H9 (cell line): ENCODE measurements around the gene TECTB. TPM values are rescaled to one million over a fixed set of nuclear protein-coding genes. Genes with fewer than 3 reads are reported as not detected.

ENCODE experiments used
- DNase-seq: peaks from one replicate; pipeline ENCODE4 v3.0.0-alpha.2; 2017
- H2AFZ ChIP-seq: one replicate; pipeline ENCODE4 v1.6.1; 2013; ENCODE audit warnings: mild to moderate bottlenecking, low read length, control low read depth, moderate library complexity
- H2AK5ac ChIP-seq: 2 replicates; pipeline ENCODE4 v1.6.1; 2013; ENCODE audit warnings: low read length, control low read depth, mixed read lengths; ENCODE audit not compliant: insufficient read length
- H2BK120ac ChIP-seq: one replicate; pipeline ENCODE4 v1.6.1; 2013; ENCODE audit warnings: low read depth, mild to moderate bottlenecking, low read length, control low read depth, inconsistent platforms; ENCODE audit not compliant: poor library complexity, severe bottlenecking
- H2BK12ac ChIP-seq: 2 replicates; pipeline ENCODE4 v1.6.1; 2013; ENCODE audit warnings: low read length, control low read depth, mixed read lengths, low read depth; ENCODE audit not compliant: insufficient read length
- H2BK15ac ChIP-seq: 2 replicates; pipeline ENCODE4 v1.6.1; 2013; ENCODE audit warnings: low read depth, low read length, control low read depth
- H2BK20ac ChIP-seq: one replicate; pipeline ENCODE4 v1.6.1; 2013; ENCODE audit warnings: low read depth, mild to moderate bottlenecking, low read length, control low read depth, inconsistent platforms; ENCODE audit not compliant: poor library complexity, severe bottlenecking
- H2BK5ac ChIP-seq: 2 replicates; pipeline ENCODE4 v1.6.1; 2013; ENCODE audit warnings: low read length, control low read depth, mixed read lengths; ENCODE audit not compliant: insufficient read length
- H3K14ac ChIP-seq: 2 replicates; pipeline ENCODE4 v1.6.1; 2013; ENCODE audit warnings: low read length, control low read depth; ENCODE audit not compliant: insufficient read depth
- H3K18ac ChIP-seq: 2 replicates; pipeline ENCODE4 v1.6.1; 2013; ENCODE audit warnings: low read depth, mild to moderate bottlenecking, mixed read lengths, low read length, control low read depth; ENCODE audit not compliant: insufficient read length
- H3K23ac ChIP-seq: 2 replicates; pipeline ENCODE4 v1.6.1; 2013; ENCODE audit warnings: low read length, control low read depth, mixed read lengths, low read depth; ENCODE audit not compliant: insufficient read length
- H3K23me2 ChIP-seq: 2 replicates; pipeline ENCODE4 v1.6.1; 2013; ENCODE audit warnings: low read depth, mild to moderate bottlenecking, mixed read lengths, low read length, control low read depth; ENCODE audit not compliant: insufficient read length, poor library complexity, severe bottlenecking
- H3K27ac ChIP-seq: 2 replicates; pipeline ENCODE4 v1.5.1; 2013; ENCODE audit warnings: low read length, control low read depth, mixed read lengths, low read depth; ENCODE audit not compliant: insufficient read length
- H3K27me3 ChIP-seq: 2 replicates; pipeline ENCODE4 v1.6.1; 2013; ENCODE audit warnings: low read length, control low read depth, inconsistent platforms; ENCODE audit not compliant: insufficient read depth
- H3K4ac ChIP-seq: 2 replicates; pipeline ENCODE4 v1.6.1; 2013; ENCODE audit warnings: low read depth, mild to moderate bottlenecking, control low read depth, inconsistent platforms, low read length, moderate library complexity
- H3K4me1 ChIP-seq: 2 replicates; pipeline ENCODE4 v1.6.1; 2013; ENCODE audit warnings: low read length, control low read depth, inconsistent platforms; ENCODE audit not compliant: insufficient read depth
- H3K4me2 ChIP-seq: 2 replicates; pipeline ENCODE4 v1.6.1; 2013; ENCODE audit warnings: low read length, control low read depth, mixed read lengths; ENCODE audit not compliant: insufficient read length, insufficient read depth
- H3K56ac ChIP-seq: 2 replicates; pipeline ENCODE4 v1.6.1; 2013; ENCODE audit warnings: low read depth, mild to moderate bottlenecking, mixed read lengths, low read length, control low read depth; ENCODE audit not compliant: insufficient read length
- H3K79me1 ChIP-seq: 2 replicates; pipeline ENCODE4 v1.6.1; 2013; ENCODE audit warnings: low read depth, mild to moderate bottlenecking, moderate library complexity, low read length, control low read depth, inconsistent platforms; ENCODE audit not compliant: insufficient read depth, poor library complexity, severe bottlenecking
- H3K79me2 ChIP-seq: 2 replicates; pipeline ENCODE4 v1.6.1; 2013; ENCODE audit warnings: low read length, control low read depth, inconsistent platforms; ENCODE audit not compliant: insufficient read depth
- H3K9ac ChIP-seq: 2 replicates; pipeline ENCODE4 v1.6.1; 2013; ENCODE audit warnings: low read length, control low read depth, mixed read lengths; ENCODE audit not compliant: insufficient read length; ENCODE audit errors: extremely low read depth
- H3K9me3 ChIP-seq: one replicate; pipeline ENCODE4 v1.6.1; 2013; ENCODE audit warnings: low read depth, low read length, inconsistent platforms; ENCODE audit not compliant: control insufficient read depth
- H3T11ph ChIP-seq: one replicate; pipeline ENCODE4 v1.6.1; 2013; ENCODE audit warnings: mild to moderate bottlenecking, low read length, control low read depth, inconsistent platforms
- H4K20me1 ChIP-seq: one replicate; pipeline ENCODE4 v1.6.1; 2013; ENCODE audit not compliant: control insufficient read depth, insufficient read length, insufficient read depth
- H4K5ac ChIP-seq: 2 replicates; pipeline ENCODE4 v1.6.1; 2013; ENCODE audit warnings: low read depth, mild to moderate bottlenecking, mixed read lengths, low read length, control low read depth; ENCODE audit not compliant: insufficient read length
- H4K8ac ChIP-seq: replicated peaks from 2 replicates; pipeline ENCODE4 v1.6.1; 2013; ENCODE audit warnings: low read length, control low read depth, mixed read lengths, low read depth; ENCODE audit not compliant: insufficient read length
- H4K91ac ChIP-seq: 2 replicates; pipeline ENCODE4 v1.6.1; 2013; ENCODE audit warnings: low read depth, mild to moderate bottlenecking, moderate library complexity, mixed read lengths, low read length, control low read depth; ENCODE audit not compliant: insufficient read length
- H3K27ac Mint-ChIP-seq, 3 experiments: 2 replicates in 2 of 3; 3 replicates in 1 of 3; pipeline ENCODE4 v1.8.0; 2020 to 2021; ENCODE audit warnings: mixed read lengths in 3 of 3, mild to moderate bottlenecking in 1 of 3, moderate library complexity in 1 of 3
- H3K27me3 Mint-ChIP-seq: 2 replicates; pipeline ENCODE4 v1.8.0; 2021; ENCODE audit warnings: low read depth, mild to moderate bottlenecking, moderate library complexity, mixed read lengths
- H3K36me3 Mint-ChIP-seq, 3 experiments: 2 replicates in 2 of 3; 3 replicates in 1 of 3; pipeline ENCODE4 v1.8.0; 2020 to 2021; ENCODE audit warnings: low read depth in 3 of 3, mixed read lengths in 3 of 3; ENCODE audit not compliant: insufficient read depth in 1 of 3
- H3K4me1 Mint-ChIP-seq, 2 experiments: 2 replicates each; pipeline ENCODE4 v1.8.0; 2020; ENCODE audit warnings: mixed read lengths in 2 of 2
- H3K4me3 Mint-ChIP-seq, 2 experiments: 2 replicates in 1 of 2; 3 replicates in 1 of 2; pipeline ENCODE4 v1.8.0; 2020 to 2021; ENCODE audit warnings: mild to moderate bottlenecking in 2 of 2, mixed read lengths in 2 of 2, moderate library complexity in 1 of 2
- H3K9me3 Mint-ChIP-seq, 2 experiments: 2 replicates in 1 of 2; 3 replicates in 1 of 2; pipeline ENCODE4 v1.8.0; 2020; ENCODE audit warnings: mild to moderate bottlenecking in 2 of 2, mixed read lengths in 2 of 2, moderate library complexity in 1 of 2
- CTCF ChIP-seq: fragments of 200-600 bp; sonication (generic); conservative IDR thresholded peaks from 3 replicates; pipeline ENCODE4 v1.8.0; 2021; ENCODE audit warnings: antibody characterized with exemption, mild to moderate bottlenecking
- WGBS: extraction: QIAGEN DNeasy Blood & Tissue Kit; methylation state at CpG from one replicate; pipeline ENCODE4 v1.1.7; 2013; ENCODE audit warnings: missing lambda C conversion rate, low lambda C conversion rate, mixed read lengths; ENCODE audit not compliant: insufficient read length; ENCODE audit errors: extremely low coverage; 5-methylcytosine and 5-hydroxymethylcytosine counted together
- total RNA-seq: library from RNA; stranded (reverse); gene quantifications from 2 replicates; pipeline ENCODE4 v1.2.1, GENCODE V29; 2021

Gene TECTB
- total RNA-seq, 1 experiment from 2014 or later: not detected

GRCh38 chr10:112340601-112341000, 57.4 kb downstream of the TECTB start:
- no peak overlapping the region for H3K4me3 Mint-ChIP-seq
- H3K9me3 ChIP-seq: no peaks in the 10 kb centered on the region

More at GRCh38 chr10:112340601-112341000, 57.4 kb downstream of the TECTB start:
- Histone ChIP-seq H4K5ac (no peak overlapping the region), H2BK120ac (no peak overlapping the region), H3T11ph (no peak overlapping the region), H3K18ac (no peak overlapping the region), H3K4ac (no peak overlapping the region), H3K4me2 (no peak overlapping the region), H3K4me1 (no peaks in the 10 kb centered on the region), H3K9ac (no peak overlapping the region), H3K79me1 (no peaks in the 10 kb centered on the region), H4K20me1 (no peaks in the 10 kb centered on the region), H2AK5ac (no peak overlapping the region), H3K56ac (no peak overlapping the region), H4K8ac (no peak overlapping the region), H2BK5ac (no peak overlapping the region), H2BK12ac (no peak overlapping the region), H4K91ac (no peak overlapping the region), H2AFZ (no peak overlapping the region), H3K14ac (no peak overlapping the region), H2BK20ac (no peak overlapping the region), H3K27ac (no peak overlapping the region), H3K23ac (no peak overlapping the region), H3K23me2 (no peaks in the 10 kb centered on the region), H2BK15ac (no peak overlapping the region), H3K27me3 (no peaks in the 10 kb centered on the region; the same call in 1 of the 2 replicates), H3K79me2 (no peaks in the 10 kb centered on the region)
- Mint-ChIP-seq H3K9me3 (no peaks in the 10 kb centered on the region), H3K4me1 (no peaks in the 10 kb centered on the region), H3K27me3 (peaks cover 4% of the 10 kb centered on the region; the same call in 1 of the 2 replicates), H3K36me3 (no peaks in the 10 kb centered on the region), H3K27ac (no peak overlapping the region)
- DNase-seq: no peak
- no peak for TF ChIP-seq CTCF
- WGBS: no CpG with 5 or more reads among the region's 2 CpGs
